Neuronal stem cell (in vitro differentiated cells): ENCODE results near the gene PLGRKT.

ENCODE experiments used
- DNase-seq: peaks from one replicate; pipeline ENCODE4 v3.0.0-alpha.2; 2013; ENCODE audit warnings: low spot score
- H2AFZ ChIP-seq: one replicate; pipeline ENCODE4 v1.6.1; 2013; ENCODE audit warnings: mild to moderate bottlenecking, low read length, inconsistent platforms
- H2AK5ac ChIP-seq: 2 replicates; pipeline ENCODE4 v1.6.1; 2013; ENCODE audit warnings: low read depth, mild to moderate bottlenecking, inconsistent platforms, low read length, moderate library complexity, mixed read lengths
- H2BK120ac ChIP-seq: 2 replicates; pipeline ENCODE4 v1.6.1; 2013; ENCODE audit warnings: low read depth, mild to moderate bottlenecking, inconsistent platforms, low read length, moderate library complexity, mixed read lengths
- H2BK12ac ChIP-seq: one replicate; pipeline ENCODE4 v1.6.1; 2013; ENCODE audit warnings: low read length, inconsistent platforms
- H2BK15ac ChIP-seq: 2 replicates; pipeline ENCODE4 v1.6.1; 2013; ENCODE audit warnings: mild to moderate bottlenecking, low read length, inconsistent platforms, mixed read lengths
- H2BK5ac ChIP-seq: one replicate; pipeline ENCODE4 v1.6.1; 2013; ENCODE audit warnings: inconsistent platforms, mild to moderate bottlenecking, low read length, moderate library complexity
- H3K14ac ChIP-seq: one replicate; pipeline ENCODE4 v1.6.1; 2013; ENCODE audit warnings: low read length, inconsistent platforms
- H3K18ac ChIP-seq: 2 replicates; pipeline ENCODE4 v1.6.1; 2013; ENCODE audit warnings: low read length, inconsistent platforms
- H3K23ac ChIP-seq: 2 replicates; pipeline ENCODE4 v1.6.1; 2013; ENCODE audit warnings: low read depth, mild to moderate bottlenecking, mixed read lengths, low read length, inconsistent platforms; ENCODE audit not compliant: poor library complexity
- H3K27ac ChIP-seq: replicated peaks from 3 replicates; pipeline ENCODE4 v1.5.1; 2013; ENCODE audit warnings: low read length, inconsistent platforms
- H3K27me3 ChIP-seq, 3 experiments: 2 replicates each; pipeline ENCODE4 v1.6.1; 2013; ENCODE audit warnings: low read length in 3 of 3, mild to moderate bottlenecking in 2 of 3, inconsistent platforms in 1 of 3, low read depth in 1 of 3, mixed read lengths in 1 of 3, moderate library complexity in 1 of 3; ENCODE audit not compliant: control insufficient read depth in 3 of 3, insufficient read depth in 3 of 3
- H3K36me3 ChIP-seq, 2 donors: replicated peaks in 1 of 2; 2 replicates each; pipeline ENCODE4 v1.6.1; 2013; ENCODE audit warnings: low read length in 2 of 2; ENCODE audit not compliant: control insufficient read depth in 2 of 2, insufficient read depth in 2 of 2
- H3K4ac ChIP-seq: 2 replicates; pipeline ENCODE4 v1.6.1; 2013; ENCODE audit warnings: inconsistent platforms, mild to moderate bottlenecking, low read length, moderate library complexity
- H3K4me1 ChIP-seq, 2 donors: 1 replicate in 1 of 2; 2 replicates in 1 of 2; pipeline ENCODE4 v1.6.1; 2013; ENCODE audit warnings: low read length in 2 of 2, low read depth in 1 of 2; ENCODE audit not compliant: control insufficient read depth in 2 of 2, insufficient read depth in 1 of 2
- H3K4me2 ChIP-seq: one replicate; pipeline ENCODE4 v1.6.1; 2013; ENCODE audit warnings: mild to moderate bottlenecking, low read length, inconsistent platforms; ENCODE audit not compliant: insufficient read depth, poor library complexity, severe bottlenecking
- H3K4me3 ChIP-seq, 2 donors: 2 replicates each; pipeline ENCODE4 v1.5.1; 2013; ENCODE audit warnings: low read length in 2 of 2, mild to moderate bottlenecking in 2 of 2, inconsistent platforms in 1 of 2, moderate library complexity in 1 of 2
- H3K79me1 ChIP-seq: one replicate; pipeline ENCODE4 v1.6.1; 2013; ENCODE audit warnings: low read depth, mild to moderate bottlenecking, inconsistent platforms, low read length, moderate library complexity
- H3K9ac ChIP-seq: one replicate; pipeline ENCODE4 v1.6.1; 2013; ENCODE audit warnings: mild to moderate bottlenecking, low read depth, low read length, inconsistent platforms; ENCODE audit not compliant: poor library complexity
- H3K9me3 ChIP-seq, 2 donors: replicated peaks in 1 of 2; 2 replicates each; pipeline versions ENCODE3 to v1.6.1; 2013; ENCODE audit warnings: low read length in 2 of 2, mild to moderate bottlenecking in 2 of 2, inconsistent platforms in 1 of 2, low read depth in 1 of 2, mixed read lengths in 1 of 2, moderate library complexity in 1 of 2; ENCODE audit not compliant: control insufficient read depth in 2 of 2, insufficient read depth in 1 of 2
- H4K8ac ChIP-seq: one replicate; pipeline ENCODE4 v1.6.1; 2013; ENCODE audit warnings: low read depth, mild to moderate bottlenecking, inconsistent platforms, low read length, moderate library complexity
- H4K91ac ChIP-seq: one replicate; pipeline ENCODE4 v1.6.1; 2013; ENCODE audit warnings: low read length, low read depth, mild to moderate bottlenecking, inconsistent platforms; ENCODE audit not compliant: poor library complexity
- WGBS, 2 donors: extraction: QIAGEN DNeasy Blood & Tissue Kit; methylation state at CpG; one replicate each; pipeline ENCODE4 v1.1.7; 2013; ENCODE audit warnings: missing lambda C conversion rate in 2 of 2, mixed read lengths in 1 of 2; ENCODE audit not compliant: insufficient read length in 2 of 2, insufficient replicate concordance in 1 of 2; ENCODE audit errors: extremely low coverage in 2 of 2; 5-methylcytosine and 5-hydroxymethylcytosine counted together

Gene PLGRKT

GRCh38 chr9:5419987-5420386 is 17.7 kb downstream of the PLGRKT start:
- no peak overlapping the region for H3K18ac ChIP-seq
- no peak overlapping the region for H4K91ac ChIP-seq
- no peak overlapping the region for H2BK12ac ChIP-seq
- H3K4ac ChIP-seq = no peak overlapping the region
- no peak overlapping the region for H3K4me3 ChIP-seq
- no peak overlapping the region for H3K14ac ChIP-seq
- H3K27ac ChIP-seq = no peak overlapping the region
- peaks cover 0 to 1% of the 10 kb centered on the region in 2 donors for H3K36me3 ChIP-seq
- no peak overlapping the region for H3K23ac ChIP-seq
- H2BK5ac ChIP-seq = no peak overlapping the region
- no peak overlapping the region for H2AFZ ChIP-seq
- H2BK15ac ChIP-seq = no peak overlapping the region
- no peak overlapping the region for H3K9ac ChIP-seq
- H3K4me2 ChIP-seq = no peak overlapping the region
- H2BK120ac ChIP-seq = no peak overlapping the region
- peaks cover 0 to 4% of the 10 kb centered on the region in 2 donors for H3K9me3 ChIP-seq
- no peak for DNase-seq
- no peak overlapping the region for H4K8ac ChIP-seq
- no peaks in the 10 kb centered on the region for H3K27me3 ChIP-seq
- H3K4me1 ChIP-seq = peaks cover 3 to 8% of the 10 kb centered on the region in 2 donors
- H3K79me1 ChIP-seq = no peaks in the 10 kb centered on the region
- no peak overlapping the region for H2AK5ac ChIP-seq

- no peak for DNase-seq
- WGBS, 2 donors = no CpG with 5 or more reads among the region's 20 CpGs
- H2BK15ac ChIP-seq = no peak overlapping the region
Observed at GRCh38 chr9:5418481-5418880, 19.2 kb downstream of the PLGRKT start.

GRCh38 chr9:5416953-5417352 is 20.8 kb downstream of the PLGRKT start:
- Histone ChIP-seq H2AK5ac (no peak overlapping the region), H3K4me1 (peaks cover 3 to 8% of the 10 kb centered on the region in 2 donors), H2BK5ac (no peak overlapping the region), H2BK15ac (no peak overlapping the region), H4K91ac (no peak overlapping the region), H3K18ac (no peak overlapping the region), H3K14ac (no peak overlapping the region), H3K9ac (no peak overlapping the region), H2AFZ (no peak overlapping the region), H3K4me2 (no peak overlapping the region), H3K27ac (no peak overlapping the region), H3K4me3 (no peak overlapping the region), H4K8ac (no peak overlapping the region), H3K4ac (no peak overlapping the region), H2BK12ac (no peak overlapping the region), H2BK120ac (no peak overlapping the region), H3K9me3 (peaks cover 0 to 4% of the 10 kb centered on the region in 2 donors), H3K23ac (no peak overlapping the region), H3K27me3 (no peaks in the 10 kb centered on the region), H3K79me1 (no peaks in the 10 kb centered on the region), H3K36me3 (peaks cover 0 to 1% of the 10 kb centered on the region in 2 donors)
- no peak for DNase-seq
- no CpG with 5 or more reads among the region's 3 CpGs for WGBS, 2 donors

More at GRCh38 chr9:5418481-5418880, 19.2 kb downstream of the PLGRKT start:
- H3K14ac ChIP-seq = peak overlapping the region; percentile 31
- H3K36me3 ChIP-seq = peaks cover 0 to 1% of the 10 kb centered on the region in 2 donors
- no peak overlapping the region for H4K8ac ChIP-seq
- H3K27ac ChIP-seq = no peak overlapping the region
- no peaks in the 10 kb centered on the region for H3K79me1 ChIP-seq
- peaks cover 3 to 8% of the 10 kb centered on the region in 2 donors for H3K4me1 ChIP-seq
- peak overlapping the region; percentile 10 for H3K23ac ChIP-seq
- peak overlapping the region; percentile 63 for H3K9ac ChIP-seq
- H3K27me3 ChIP-seq = no peaks in the 10 kb centered on the region
- H2BK5ac ChIP-seq = no peak overlapping the region
- H3K9me3 ChIP-seq = peaks cover 0 to 4% of the 10 kb centered on the region in 2 donors
- H3K4me2 ChIP-seq = no peak overlapping the region
- H3K4me3 ChIP-seq = no peak overlapping the region
- H2AK5ac ChIP-seq = no peak overlapping the region
- no peak overlapping the region for H2BK120ac ChIP-seq
- H2AFZ ChIP-seq = no peak overlapping the region
- peak overlapping the region; percentile 4 for H3K18ac ChIP-seq
- H4K91ac ChIP-seq = no peak overlapping the region
- no peak overlapping the region for H2BK12ac ChIP-seq
- H3K4ac ChIP-seq = no peak overlapping the region

- Histone ChIP-seq H3K36me3 (no peaks in the 10 kb centered on the region), H3K27ac (no peak overlapping the region), H3K14ac (no peak overlapping the region), H2BK120ac (no peak overlapping the region), H3K4me1 (no peaks in the 10 kb centered on the region), H4K8ac (no peak overlapping the region), H3K4ac (no peak overlapping the region), H4K91ac (no peak overlapping the region), H2BK12ac (no peak overlapping the region), H3K79me1 (no peaks in the 10 kb centered on the region), H2AK5ac (no peak overlapping the region), H3K23ac (no peak overlapping the region), H3K27me3 (peaks cover 0 to 2% (median 0%) of the 10 kb centered on the region in 3 experiments), H3K4me3 (no peak overlapping the region), H2BK15ac (no peak overlapping the region), H2AFZ (no peak overlapping the region), H3K9ac (no peak overlapping the region), H2BK5ac (no peak overlapping the region), H3K18ac (no peak overlapping the region), H3K9me3 (peaks cover 6 to 9% of the 10 kb centered on the region in 2 donors), H3K4me2 (no peak overlapping the region)
- DNase-seq = no peak
- WGBS, 2 donors = no CpG with 5 or more reads among the region's 1 CpG
Observed at GRCh38 chr9:5408596-5408995, 29.1 kb downstream of the PLGRKT start.
